GM10266 (cell line): ENCODE measurements around the gene SLC16A7.

Source experiments
- DNase-seq: peaks from one replicate; pipeline ENCODE4 v3.0.0; 2012; ENCODE audit errors: extremely low spot score
- CTCF ChIP-seq: IDR thresholded peaks from 2 replicates; pipeline ENCODE4 v1.5.1; 2012; ENCODE audit warnings: mild to moderate bottlenecking, low read depth; ENCODE audit not compliant: control insufficient read depth, insufficient read depth; ENCODE audit errors: missing control alignments

Gene SLC16A7

DNA sequence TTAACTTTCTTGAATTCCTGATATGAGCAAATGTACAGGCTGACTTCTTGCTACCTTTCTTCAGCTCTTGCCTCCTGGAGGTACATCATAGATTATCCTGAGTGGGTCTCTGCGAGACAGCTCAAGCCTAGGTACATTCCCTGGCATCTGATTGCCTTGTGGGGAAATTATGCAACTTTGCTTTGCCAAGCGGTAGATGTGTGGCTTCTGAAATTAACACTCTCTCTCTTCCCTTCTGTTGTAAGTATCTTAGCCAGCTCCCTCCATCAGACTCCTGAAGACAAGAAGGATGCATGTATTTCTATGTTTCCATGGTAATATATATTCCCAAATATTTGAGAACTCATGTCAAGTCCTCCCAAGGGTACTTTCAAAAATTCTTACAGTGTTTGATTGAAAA is 16.2 kb upstream of the SLC16A7 start:
- no peak for DNase-seq

DNA sequence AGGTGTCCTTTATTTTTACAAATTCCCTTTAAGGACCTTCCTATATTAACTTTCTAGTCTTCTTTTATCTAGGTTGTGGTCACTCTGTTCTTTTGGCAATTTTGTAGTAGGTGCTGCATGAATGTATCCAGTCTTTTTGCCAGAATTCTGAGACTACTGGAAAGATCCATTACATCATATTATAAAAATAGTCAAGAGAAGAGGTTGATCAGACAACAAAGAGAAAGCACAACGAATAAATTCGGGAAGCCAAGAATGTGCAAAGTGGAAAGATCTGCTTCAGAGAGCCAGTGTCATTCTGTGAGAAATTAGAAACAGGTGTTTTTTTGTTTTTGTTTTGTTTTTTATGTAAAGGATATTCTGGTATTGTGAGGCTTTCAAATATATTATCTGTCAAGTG is 15.8 kb upstream of the SLC16A7 start:
- no peak for TF ChIP-seq CTCF
- no peak for DNase-seq

More for the DNA sequence above, 16.2 kb upstream of the SLC16A7 start:
- no peak for TF ChIP-seq CTCF

- no peak for DNase-seq
- TF ChIP-seq CTCF, result no peak
These were observed 12.7 kb upstream of the SLC16A7 start for GRCh38 chr12:59583003-59583712.

- peak; percentile 3 for TF ChIP-seq CTCF
- DNase-seq, result no peak
These were observed 8.1 kb upstream of the SLC16A7 start for GRCh38 chr12:59587710-59588109.

DNA sequence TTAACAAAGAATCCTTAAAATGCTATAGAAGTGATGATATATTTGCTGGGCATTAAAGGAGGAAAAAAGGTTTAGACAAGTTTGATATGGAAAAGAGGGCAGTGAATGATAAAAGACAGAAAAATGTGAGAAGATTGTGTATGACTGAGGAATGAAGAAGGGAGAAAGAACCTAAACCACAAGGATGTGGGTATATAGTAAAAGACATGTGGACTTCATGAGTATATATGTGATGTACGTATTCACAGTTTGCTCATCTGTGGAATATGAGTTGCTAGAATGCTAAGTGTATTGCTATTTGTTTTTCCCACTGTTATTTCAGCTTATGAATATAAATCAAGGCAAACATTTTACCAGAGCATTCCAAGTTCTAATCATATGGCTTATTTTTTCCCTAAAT is 2.1 kb upstream of the SLC16A7 start:
- no peak for TF ChIP-seq CTCF
- DNase-seq, result no peak

DNA sequence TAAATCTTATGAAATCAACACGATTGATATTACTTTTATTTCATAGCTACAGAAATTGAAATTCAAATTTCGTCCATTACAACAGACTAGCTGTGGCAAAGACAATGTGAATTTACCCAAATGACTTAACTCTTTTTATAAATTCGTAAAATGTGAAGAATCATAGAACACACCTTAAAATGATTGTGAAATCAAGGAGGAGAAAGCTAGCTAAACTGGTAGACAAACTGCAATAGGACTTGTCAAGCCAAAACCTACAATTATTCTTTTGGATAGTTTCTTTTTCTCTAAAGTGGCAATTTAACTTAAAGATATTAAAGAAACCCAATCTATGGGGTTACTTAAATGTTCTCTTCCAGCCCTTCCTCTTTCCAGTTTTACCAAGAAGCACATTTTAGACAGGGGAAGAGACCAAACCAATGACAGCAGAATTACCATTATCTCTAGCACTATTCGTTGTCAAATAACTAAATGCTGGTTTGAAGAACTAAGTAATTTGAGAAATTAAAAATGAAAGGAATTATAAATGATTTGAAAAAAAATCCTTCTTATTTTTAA is 807 bp upstream of the SLC16A7 start:
- DNase-seq, result peak; percentile 8
- no peak for TF ChIP-seq CTCF

GRCh38 chr12:59595565-59595882 is 305 bp upstream of the SLC16A7 start:
- no peak for DNase-seq
- no peak for TF ChIP-seq CTCF
